Heart left ventricle (tissue), 16 donors: Measurements from ENCODE around the gene MCC. TPM values are rescaled to one million over a fixed set of nuclear protein-coding genes. Genes with fewer than 3 reads are reported as not detected.
A peak's percentile ranks its signal among the peaks of the same experiment; 100 is the strongest.

ENCODE experiments used
- ATAC-seq, 4 donors: fragments of 200-7000 bp; cut with Tn5 transposase; one replicate each; pipeline ENCODE4 v1.9.1; 2020 to 2022; ENCODE audit warnings: moderate library complexity in 4 of 4, mild to moderate bottlenecking in 3 of 4, moderate number of reproducible peaks in 1 of 4
- DNase-seq, 5 donors: peaks; one replicate each; pipeline ENCODE4 v3.0.0-alpha.2; 2020
- H3K27ac ChIP-seq, 12 donors: fragments of 200-600 bp; sonication (generic) in 4 of 12; one replicate each; pipeline versions ENCODE4 v1.5.0 to v1.8.0; 2016 to 2022; ENCODE audit warnings: mild to moderate bottlenecking in 2 of 12
- H3K27me3 ChIP-seq, 9 donors: fragments of 200-600 bp; sonication (generic) in 2 of 9; one replicate each; pipeline versions ENCODE4 v1.5.1 to v1.8.0; 2016 to 2022; ENCODE audit warnings: mild to moderate bottlenecking in 3 of 9
- H3K36me3 ChIP-seq, 9 donors: fragments of 200-600 bp; sonication (generic) in 2 of 9; one replicate each; pipeline versions ENCODE4 v1.5.0 to v1.8.0; 2018 to 2022; ENCODE audit warnings: mild to moderate bottlenecking in 2 of 9
- H3K4me1 ChIP-seq, 12 donors: fragments of 200-600 bp; sonication (generic) in 4 of 12; one replicate each; pipeline versions ENCODE4 v1.5.0 to v1.8.0; 2016 to 2022; ENCODE audit warnings: mild to moderate bottlenecking in 3 of 12
- H3K4me3 ChIP-seq, 12 donors: fragments of 200-600 bp; sonication (generic) in 4 of 12; one replicate each; pipeline versions ENCODE4 v1.5.0 to v1.8.0; 2017 to 2022; ENCODE audit warnings: mild to moderate bottlenecking in 9 of 12, moderate library complexity in 4 of 12
- H3K9me3 ChIP-seq, 12 donors: fragments of 200-600 bp; sonication (generic) in 4 of 12; one replicate each; pipeline versions ENCODE4 v1.5.0 to v1.8.0; 2016 to 2022; ENCODE audit warnings: mild to moderate bottlenecking in 1 of 12
- POLR2A ChIP-seq, 2 donors: fragments of 450-650 bp; IDR thresholded peaks; one replicate each; pipeline ENCODE4 v1.6.1; 2017; ENCODE audit warnings: antibody characterized with exemption in 2 of 2, mild to moderate bottlenecking in 2 of 2, moderate library complexity in 2 of 2
- WGBS, 4 donors: extraction: QIAGEN DNeasy Blood & Tissue Kit in 2 of 4; methylation state at CpG; one replicate each; pipeline versions ENCODE4 v1.1.5 to v1.1.7; 2013 to 2018; 5-methylcytosine and 5-hydroxymethylcytosine counted together
- intact Hi-C, 10 donors: fragments of 100-400 bp; cut with DNase I; formaldehyde crosslinking; loops; one replicate each; pipeline versions ENCODE4 v1.11.1 to v1.14.2; 2022
- polyA plus RNA-seq, 2 donors: library from polyadenylated mRNA; stranded (reverse); fragments of 200-250 nt; gene quantifications; one replicate each; pipeline ENCODE4 v1.2.3, GENCODE V29; 2013
- total RNA-seq, 9 donors: library from RNA; depleted of rRNA in 2 of 9; stranded (reverse); fragments of >200 nt in 2 of 9; fragmentation: NEBNext Ultra II Directional in 3 of 9; extraction: Animal tissue kit (Norgen Biotek cat#: 25700) in 3 of 9; gene quantifications; one replicate each; pipeline versions ENCODE4 v1.1.0 to v1.2.4, GENCODE V29; 2016 to 2023
- TF ChIP-seq, protein P1 (sequence below), 12 donors: fragments of 200-600 bp; sonication (generic) in 4 of 12; IDR thresholded peaks; one replicate each; pipeline versions ENCODE4 v1.5.0 to v1.8.0; 2018 to 2022; ENCODE audit warnings: antibody characterized with exemption in 12 of 12, mild to moderate bottlenecking in 5 of 12
- donor health status: ischemic (EF 13 %, LVEDD 7.1; RV severe dilation, severe dysfunction).
- donor health status: healthy with polysubstance abuse.
- donor health status: DM: no; HTN: yes; CAD: no.
- donor health status: DM: no; HTN: no; CAD: no.
- donor health status: ischemic (EF 25% LVEDD 6.9; RV normal size, moderate dysfunction).
- donor health status: ischemic (EF 25% LVEDD 5.7; RV mildly dilated, moderate dysfunction).
- donor health status: healthy.
- donor health status: DM: yes; HTN: yes; CAD: no.
- donor health status: ischemic (EF 35%, LVEDD 5.7; RV mildly dilated, moderate dysfunction).
- donor health status: nonischemic (EF 11% LVEDD 7.7; RV severe dilation, severe dysfunction).
- donor health status: DM: yes; HTN: yes; CAD: no.
- donor health status: PGD.
- donor health status: ischemic (EF 29% LVEDD 5.4; RV normal size, mild dysfunction).
- donor health status: nonischemic (EF 23%, LVEDD 6.1; RV moderate dilation, normal function).

MCC gene
- total and polyA plus RNA-seq, 11 donors = 6.1 to 33.8 (median 24.3) TPM

- H3K9me3 ChIP-seq = no peaks in the 10 kb centered on the region
- no peak for ATAC-seq
- no peak for TF ChIP-seq POLR2A (IDR thresholded peaks at IDR 0.05)
- TF ChIP-seq, protein P1, sequence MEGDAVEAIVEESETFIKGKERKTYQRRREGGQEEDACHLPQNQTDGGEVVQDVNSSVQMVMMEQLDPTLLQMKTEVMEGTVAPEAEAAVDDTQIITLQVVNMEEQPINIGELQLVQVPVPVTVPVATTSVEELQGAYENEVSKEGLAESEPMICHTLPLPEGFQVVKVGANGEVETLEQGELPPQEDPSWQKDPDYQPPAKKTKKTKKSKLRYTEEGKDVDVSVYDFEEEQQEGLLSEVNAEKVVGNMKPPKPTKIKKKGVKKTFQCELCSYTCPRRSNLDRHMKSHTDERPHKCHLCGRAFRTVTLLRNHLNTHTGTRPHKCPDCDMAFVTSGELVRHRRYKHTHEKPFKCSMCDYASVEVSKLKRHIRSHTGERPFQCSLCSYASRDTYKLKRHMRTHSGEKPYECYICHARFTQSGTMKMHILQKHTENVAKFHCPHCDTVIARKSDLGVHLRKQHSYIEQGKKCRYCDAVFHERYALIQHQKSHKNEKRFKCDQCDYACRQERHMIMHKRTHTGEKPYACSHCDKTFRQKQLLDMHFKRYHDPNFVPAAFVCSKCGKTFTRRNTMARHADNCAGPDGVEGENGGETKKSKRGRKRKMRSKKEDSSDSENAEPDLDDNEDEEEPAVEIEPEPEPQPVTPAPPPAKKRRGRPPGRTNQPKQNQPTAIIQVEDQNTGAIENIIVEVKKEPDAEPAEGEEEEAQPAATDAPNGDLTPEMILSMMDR (IDR thresholded peaks at IDR 0.05) = no peak
- no peak overlapping the region for H3K4me3 ChIP-seq
- 89 to 97% (median 94%) methylated on average over 4 of the region's 4 CpGs for WGBS, 4 donors
- no peaks in the 10 kb centered on the region for H3K27me3 ChIP-seq
- peaks cover 0 to 12% (median 0%) of the 10 kb centered on the region in 9 donors for H3K36me3 ChIP-seq
- no peak for DNase-seq
- no peak overlapping the region for H3K27ac ChIP-seq
- H3K4me1 ChIP-seq = peaks cover 0 to 15% (median 1%) of the 10 kb centered on the region in 12 donors
- intact Hi-C loops = no loop called here
These were observed 346.1 kb downstream of the MCC start for GRCh38 chr5:113142186-113142585.

GRCh38 chr5:113140837-113141671 is 347.2 kb downstream of the MCC start:
- Histone ChIP-seq H3K4me1 (peaks cover 0 to 11% (median 0%) of the 10 kb centered on the region in 12 donors), H3K4me3 (no peak overlapping the region), H3K36me3 (peaks cover 0 to 12% (median 0%) of the 10 kb centered on the region in 9 donors), H3K27me3 (no peaks in the 10 kb centered on the region), H3K9me3 (no peaks in the 10 kb centered on the region), H3K27ac (no peak overlapping the region)
- ATAC-seq = peak in 3 of 4 donors; percentile 34 to 81 (median 81)
- TF ChIP-seq POLR2A (IDR thresholded peaks at IDR 0.05) = no peak
- TF ChIP-seq, protein P1 (IDR thresholded peaks at IDR 0.05) = no peak
- intact Hi-C loops = no loop called here
- 72 to 76% (median 74%) methylated on average over 9 of the region's 9 CpGs for WGBS, 4 donors
- DNase-seq = peak in 1 of 5 donors; percentile 45

DNA sequence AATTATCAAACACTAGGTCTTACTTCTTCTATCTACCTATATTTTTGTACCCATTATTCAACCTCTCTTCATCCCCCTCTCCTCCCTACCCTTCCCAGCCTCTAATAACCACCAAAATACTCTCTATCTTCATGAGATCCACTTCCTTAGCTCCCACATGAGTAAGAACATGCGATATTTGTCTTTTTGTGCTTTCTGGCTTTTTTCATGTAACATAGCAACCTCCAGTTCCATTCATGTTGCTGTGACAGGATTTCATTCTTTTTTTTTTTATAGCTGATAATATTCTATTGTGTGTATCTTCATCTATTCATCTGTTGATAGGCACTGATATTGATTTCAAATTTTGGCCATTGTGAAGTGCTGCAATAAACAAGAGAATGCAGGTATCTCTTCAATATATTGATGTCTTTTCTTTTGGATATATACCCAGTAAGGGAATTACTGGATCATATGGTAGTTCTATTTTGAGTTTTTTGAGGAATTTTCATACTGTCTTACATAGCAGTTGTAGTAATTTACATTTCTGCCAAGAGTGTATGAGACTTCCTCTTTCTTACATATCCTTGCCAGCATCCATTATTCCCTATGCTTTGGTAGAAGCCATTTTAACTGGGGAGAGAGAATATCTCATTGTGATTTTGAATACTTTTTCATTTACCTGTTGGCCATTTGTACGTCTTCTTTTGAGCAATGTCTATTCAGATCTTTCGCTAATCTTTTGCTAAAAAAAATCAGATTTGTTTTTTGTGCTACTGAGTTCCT is 354.9 kb downstream of the MCC start:
- Histone ChIP-seq H3K4me1 (peaks cover 0 to 33% (median 6%) of the 10 kb centered on the region in 12 donors), H3K27me3 (no peaks in the 10 kb centered on the region), H3K4me3 (no peak overlapping the region), H3K27ac (no peak overlapping the region), H3K9me3 (peaks cover 0 to 4% (median 0%) of the 10 kb centered on the region in 12 donors), H3K36me3 (no peaks in the 10 kb centered on the region)
- 90 to 94% (median 93%) methylated on average over 3 of the region's 3 CpGs for WGBS, 4 donors
- no peak for TF ChIP-seq POLR2A (IDR thresholded peaks at IDR 0.05)
- TF ChIP-seq, protein P1 (IDR thresholded peaks at IDR 0.05) = no peak
- no peak for DNase-seq
- intact Hi-C loops = loop anchor here in 1 of 10 donors (10.0 kb wide), 1 partner anchor 161 kb away; no protein-coding TSS in a partner anchor
- no peak for ATAC-seq

DNA sequence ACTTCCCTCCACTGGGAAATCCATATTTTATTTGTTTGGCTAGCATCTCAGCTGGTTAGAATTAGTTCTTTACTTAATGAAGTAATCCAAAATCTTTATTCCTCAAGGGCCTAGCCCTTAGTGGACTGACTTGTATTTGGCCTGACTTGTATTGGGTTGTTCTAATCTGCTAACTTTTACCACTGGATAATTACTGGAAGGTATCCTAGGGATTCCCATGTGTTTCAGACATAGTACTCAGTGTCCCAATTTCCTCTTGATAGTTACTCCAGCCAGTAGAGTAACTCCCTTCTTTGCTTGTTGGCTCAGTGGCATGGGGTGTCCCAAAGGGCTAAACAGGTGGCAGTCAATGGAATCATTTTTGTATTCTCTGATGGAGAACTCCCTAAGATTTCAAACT is 355.7 kb downstream of the MCC start:
- ATAC-seq (peak; percentile 72 to 78 (median 76)), DNase-seq (no peak)
- H3K4me1 ChIP-seq = peaks cover 0 to 33% (median 6%) of the 10 kb centered on the region in 12 donors
- H3K27me3 ChIP-seq = no peaks in the 10 kb centered on the region
- no peaks in the 10 kb centered on the region for H3K36me3 ChIP-seq
- TF ChIP-seq, protein P1 (IDR thresholded peaks at IDR 0.05) = no peak
- TF ChIP-seq POLR2A (IDR thresholded peaks at IDR 0.05) = no peak
- H3K27ac ChIP-seq = peak overlapping the region in 1 of 12 donors; percentile 12
- H3K9me3 ChIP-seq = peaks cover 0 to 4% (median 0%) of the 10 kb centered on the region in 12 donors
- intact Hi-C loops = loop anchor here in 1 of 10 donors (10.0 kb wide), 1 partner anchor 162 kb away; no protein-coding TSS in a partner anchor
- H3K4me3 ChIP-seq = no peak overlapping the region
